ENCODE data around the gene PLA2G4E. TPM values are rescaled to one million over a fixed set of nuclear protein-coding genes. Genes with fewer than 3 reads are reported as not detected.

PLA2G4E gene
- total RNA-seq, 2 donors from 2014 or later: not detected

DNA sequence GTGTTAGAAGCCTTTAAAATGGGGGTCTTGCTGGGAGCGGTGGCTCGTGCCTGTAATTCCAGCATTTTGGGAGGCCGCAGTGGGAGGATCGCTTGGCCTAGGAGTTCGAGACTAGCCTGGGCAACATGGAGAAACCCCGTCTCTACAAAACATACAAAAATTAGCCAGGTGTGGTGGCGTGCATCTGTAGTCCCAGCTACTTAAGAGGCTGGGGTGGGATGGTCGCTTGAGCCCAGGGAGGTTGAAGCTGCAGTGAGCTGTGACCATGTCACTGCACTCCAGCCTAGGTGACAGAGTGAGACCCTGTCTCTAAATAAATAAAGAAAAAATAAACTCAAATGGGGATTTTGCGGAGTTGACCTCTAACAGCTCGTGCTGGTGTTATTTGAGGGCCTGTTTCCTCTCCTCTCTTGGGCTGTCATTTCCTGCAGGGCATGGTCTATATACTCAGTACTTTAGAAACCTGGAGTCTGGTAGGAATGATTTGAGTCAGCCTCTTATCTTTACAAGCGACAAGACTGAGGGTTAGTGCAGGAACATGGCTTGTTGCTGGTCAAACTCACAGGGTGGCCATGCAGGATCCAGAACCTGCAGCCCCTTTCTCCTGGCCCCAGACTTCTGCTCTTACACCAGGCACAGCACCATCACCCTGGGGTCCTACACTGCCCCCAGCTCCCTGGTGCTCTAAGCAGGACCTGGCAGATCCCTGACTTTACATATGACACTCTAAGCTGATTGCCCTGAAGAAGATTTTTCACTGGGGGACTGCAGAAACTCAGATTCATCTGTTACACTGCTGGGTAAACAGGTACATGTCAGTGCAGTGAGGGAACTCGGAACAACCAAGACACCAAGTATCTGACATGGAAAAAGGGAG lies 63.6 kb downstream of the PLA2G4E start:
- H3K36me3 Mint-ChIP-seq (ENCODE audit: low read depth): peaks cover 21% of the 10 kb centered on the region
- WGBS, 2 experiments (ENCODE audit: insufficient coverage in 1 of 2, insufficient read length in 1 of 2): 93 to 95% methylated on average over 11 to 12 of the region's 12 CpGs
- H3K4me1 Mint-ChIP-seq: peaks cover 9% of the 10 kb centered on the region

DNA sequence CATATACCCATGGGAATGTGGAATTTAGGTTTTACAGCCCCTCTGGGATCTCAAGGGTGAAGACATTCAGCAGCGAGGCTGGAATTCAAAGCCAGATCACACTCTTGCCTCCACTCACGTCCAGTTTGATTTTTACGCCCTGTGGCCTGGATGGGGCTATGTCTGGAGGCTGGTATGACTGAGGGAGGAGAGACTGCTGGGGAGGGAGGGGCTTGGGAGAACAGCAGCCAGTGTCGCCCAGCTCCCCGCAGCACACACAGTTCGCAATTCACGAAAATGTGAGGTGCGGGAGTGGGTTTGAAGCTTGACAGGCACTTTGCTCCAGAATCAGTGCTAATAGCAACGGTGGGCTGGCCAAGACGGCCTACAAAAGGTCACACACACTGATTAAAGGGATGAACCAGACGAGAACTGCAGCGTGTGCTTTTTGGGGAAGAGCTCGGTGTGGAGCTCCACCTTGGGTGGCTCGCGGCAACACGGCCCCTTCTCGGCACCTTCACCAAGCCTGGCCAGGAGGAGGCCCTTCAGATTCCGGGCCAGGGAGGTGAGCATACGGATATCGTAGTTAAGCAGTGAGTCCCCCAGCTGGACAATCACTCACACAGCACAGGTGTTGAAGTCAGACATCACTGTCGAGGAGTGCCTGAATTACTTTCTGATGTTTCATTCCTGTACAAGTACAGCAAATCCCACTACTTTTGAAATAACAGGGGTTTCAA lies 64.9 kb downstream of the PLA2G4E start:
- no peak overlapping the region for H3K9ac ChIP-seq (ENCODE audit: extremely low read depth, low read length, poor library complexity, severe bottlenecking)
- H3K4me3 ChIP-seq (ENCODE audit: low read length): no peak overlapping the region
- H3K9me3 ChIP-seq (ENCODE audit: control insufficient read depth, low read length): no peaks in the 10 kb centered on the region
- H3K36me3 Mint-ChIP-seq (ENCODE audit: low read depth): peaks cover 21% of the 10 kb centered on the region
- H3K27ac Mint-ChIP-seq: peak overlapping the region; percentile 66
- WGBS, 2 experiments (ENCODE audit: insufficient coverage in 1 of 2, insufficient read length in 1 of 2): 90 to 91% methylated on average over 19 to 21 of the region's 21 CpGs
- H3K4me3 Mint-ChIP-seq: no peak overlapping the region
- H3K36me3 ChIP-seq (ENCODE audit: control insufficient read depth, insufficient read depth, low read length): peaks cover 26% of the 10 kb centered on the region
- H3K27me3 ChIP-seq (ENCODE audit: control insufficient read depth, insufficient read depth, low read length, poor library complexity, severe bottlenecking): no peaks in the 10 kb centered on the region
- TF ChIP-seq, protein P1, sequence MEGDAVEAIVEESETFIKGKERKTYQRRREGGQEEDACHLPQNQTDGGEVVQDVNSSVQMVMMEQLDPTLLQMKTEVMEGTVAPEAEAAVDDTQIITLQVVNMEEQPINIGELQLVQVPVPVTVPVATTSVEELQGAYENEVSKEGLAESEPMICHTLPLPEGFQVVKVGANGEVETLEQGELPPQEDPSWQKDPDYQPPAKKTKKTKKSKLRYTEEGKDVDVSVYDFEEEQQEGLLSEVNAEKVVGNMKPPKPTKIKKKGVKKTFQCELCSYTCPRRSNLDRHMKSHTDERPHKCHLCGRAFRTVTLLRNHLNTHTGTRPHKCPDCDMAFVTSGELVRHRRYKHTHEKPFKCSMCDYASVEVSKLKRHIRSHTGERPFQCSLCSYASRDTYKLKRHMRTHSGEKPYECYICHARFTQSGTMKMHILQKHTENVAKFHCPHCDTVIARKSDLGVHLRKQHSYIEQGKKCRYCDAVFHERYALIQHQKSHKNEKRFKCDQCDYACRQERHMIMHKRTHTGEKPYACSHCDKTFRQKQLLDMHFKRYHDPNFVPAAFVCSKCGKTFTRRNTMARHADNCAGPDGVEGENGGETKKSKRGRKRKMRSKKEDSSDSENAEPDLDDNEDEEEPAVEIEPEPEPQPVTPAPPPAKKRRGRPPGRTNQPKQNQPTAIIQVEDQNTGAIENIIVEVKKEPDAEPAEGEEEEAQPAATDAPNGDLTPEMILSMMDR (conservative IDR thresholded peaks at IDR 0.05): peak; percentile 54
- no peaks in the 10 kb centered on the region for H3K9me3 Mint-ChIP-seq
- H3K27ac ChIP-seq (ENCODE audit: low read depth, low read length): no peak overlapping the region
- H3K4me1 Mint-ChIP-seq: peaks cover 9% of the 10 kb centered on the region
- no peaks in the 10 kb centered on the region for H3K27me3 Mint-ChIP-seq (ENCODE audit: insufficient read depth)
- H3K4me1 ChIP-seq (ENCODE audit: control insufficient read depth, insufficient read depth, low read length): no peaks in the 10 kb centered on the region
- DNase-seq: peak; percentile 72

More for the DNA sequence above, 63.6 kb downstream of the PLA2G4E start:
- Histone ChIP-seq H3K4me1 (ENCODE audit: control insufficient read depth, insufficient read depth, low read length) (no peaks in the 10 kb centered on the region), H3K27me3 (ENCODE audit: control insufficient read depth, insufficient read depth, low read length, poor library complexity, severe bottlenecking) (no peaks in the 10 kb centered on the region), H3K27ac (ENCODE audit: low read depth, low read length) (no peak overlapping the region), H3K9ac (ENCODE audit: extremely low read depth, low read length, poor library complexity, severe bottlenecking) (no peak overlapping the region), H3K36me3 (ENCODE audit: control insufficient read depth, insufficient read depth, low read length) (peaks cover 13% of the 10 kb centered on the region), H3K9me3 (ENCODE audit: control insufficient read depth, low read length) (no peaks in the 10 kb centered on the region), H3K4me3 (ENCODE audit: low read length) (no peak overlapping the region)
- Mint-ChIP-seq H3K27me3 (ENCODE audit: insufficient read depth) (no peaks in the 10 kb centered on the region), H3K4me3 (no peak overlapping the region), H3K9me3 (peaks cover 5% of the 10 kb centered on the region), H3K27ac (peak overlapping the region; percentile 45)
- TF ChIP-seq, protein P1 (conservative IDR thresholded peaks at IDR 0.05): no peak
- peak; percentile 30 for DNase-seq

DNA sequence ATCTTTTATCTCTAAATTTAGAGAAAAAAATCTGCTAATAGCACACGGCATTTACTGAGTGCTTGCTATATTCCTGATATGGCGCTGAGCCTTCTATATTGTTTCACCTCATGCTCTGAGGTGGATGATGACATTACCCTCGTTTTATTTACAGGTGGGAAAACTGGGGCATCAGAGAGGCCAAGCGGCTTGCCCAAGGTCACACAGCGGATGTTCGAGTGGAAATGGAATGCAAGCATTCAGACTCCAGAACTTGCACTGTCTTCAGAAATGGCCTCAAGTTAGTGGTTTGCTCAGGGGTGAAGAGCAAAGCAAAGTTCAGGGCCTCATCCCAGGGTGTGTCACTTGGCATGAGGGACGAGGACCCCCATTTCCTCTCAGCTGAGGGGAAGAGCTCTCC lies 65.7 kb downstream of the PLA2G4E start:
- H3K27ac Mint-ChIP-seq: no peak overlapping the region
- Histone ChIP-seq H3K27me3 (ENCODE audit: control insufficient read depth, insufficient read depth, low read length, poor library complexity, severe bottlenecking) (no peaks in the 10 kb centered on the region), H3K36me3 (ENCODE audit: control insufficient read depth, insufficient read depth, low read length) (peaks cover 28% of the 10 kb centered on the region), H3K4me3 (ENCODE audit: low read length) (no peak overlapping the region), H3K27ac (ENCODE audit: low read depth, low read length) (no peak overlapping the region), H3K9me3 (ENCODE audit: control insufficient read depth, low read length) (no peaks in the 10 kb centered on the region), H3K4me1 (ENCODE audit: control insufficient read depth, insufficient read depth, low read length) (peaks cover 4% of the 10 kb centered on the region), H3K9ac (ENCODE audit: extremely low read depth, low read length, poor library complexity, severe bottlenecking) (no peak overlapping the region)
- 94 to 96% methylated on average over 7 of the region's 7 CpGs for WGBS, 2 experiments (ENCODE audit: insufficient coverage in 1 of 2, insufficient read length in 1 of 2)
- TF ChIP-seq, protein P1 (conservative IDR thresholded peaks at IDR 0.05): no peak
- H3K27me3 Mint-ChIP-seq (ENCODE audit: insufficient read depth): no peaks in the 10 kb centered on the region
- H3K36me3 Mint-ChIP-seq (ENCODE audit: low read depth): peaks cover 21% of the 10 kb centered on the region
- DNase-seq: peak; percentile 20
- H3K4me3 Mint-ChIP-seq: no peak overlapping the region
- peaks cover 14% of the 10 kb centered on the region for H3K4me1 Mint-ChIP-seq
- H3K9me3 Mint-ChIP-seq: no peaks in the 10 kb centered on the region
